HCT116 (cell line): Measurements from ENCODE around the gene SUSD3. TPM values are rescaled to one million over a fixed set of nuclear protein-coding genes. Genes with fewer than 3 reads are reported as not detected.

Source experiments
- ATAC-seq: fragments of 200-7000 bp; cut with Tn5 transposase; 2 replicates; pipeline ENCODE4 v1.9.1; 2020; ENCODE audit warnings: mild to moderate bottlenecking, moderate library complexity
- BruUV-seq: library from RNA; stranded (reverse); fragments of 400-500 nt; replicated peaks from 2 replicates; lab custom pipeline; 2021; lab: Mats Ljungman, UMichigan
- CTCF ChIA-PET: fragments of 300-600 bp; sonication (Branson Sonifier 250); formaldehyde crosslinking; loops from one replicate; lab custom pipeline; 2021; ENCODE audit warnings: antibody characterized with exemption; lab: Charles Lee
- POLR2A ChIA-PET: fragments of 300-600, 350-600 bp; sonication (Branson Sonifier 250); formaldehyde crosslinking; loops from one replicate; lab custom pipeline; 2021; ENCODE audit warnings: antibody characterized with exemption; lab: Charles Lee
- RAD21 ChIA-PET, 2 experiments: fragments of 300-600 bp; sonication (Branson Sonifier 250); formaldehyde crosslinking; loops; one replicate each; lab custom pipeline; 2023; ENCODE audit warnings: low total read pairs in 2 of 2; ENCODE audit not compliant: uncharacterized antibody in 2 of 2, unreplicated experiment in 2 of 2, low non-redundant PET in 1 of 2; lab: Charles Lee
- DNase-seq: peaks from one replicate; pipeline ENCODE4 v3.0.0-alpha.2; 2010; ENCODE audit warnings: low read depth, low spot score
- H2AFZ ChIP-seq: fragments of 200-600 bp; shearing (Covaris generic), sonication (generic); 2 replicates; pipeline ENCODE4 v1.6.1; 2017; ENCODE audit warnings: low read depth, mixed run types, mixed read lengths, antibody characterized with exemption, low read length; ENCODE audit not compliant: poor library complexity, severe bottlenecking
- H3K27ac ChIP-seq: 2 replicates; pipeline ENCODE4 v1.5.1; 2012; ENCODE audit warnings: low read depth, low read length
- H3K27me3 ChIP-seq: fragments of 200-600 bp; sonication (generic); 2 replicates; pipeline ENCODE4 v1.6.1; 2016; ENCODE audit warnings: mixed run types, low read length, mixed read lengths; ENCODE audit not compliant: insufficient read depth
- H3K36me3 ChIP-seq, 2 experiments: fragments of 200-500 bp in 1 of 2; fragments of 200-600 bp in 1 of 2; sonication (Bioruptor generic) in 1 of 2; sonication (generic) in 1 of 2; 2 replicates each; pipeline versions ENCODE4 v1.5.1 to v1.6.1; 2014 to 2016; ENCODE audit warnings: low read length in 2 of 2, inconsistent platforms in 1 of 2, mixed read lengths in 1 of 2, mixed run types in 1 of 2; ENCODE audit not compliant: insufficient read depth in 2 of 2, control insufficient read depth in 1 of 2
- H3K4me1 ChIP-seq, 2 experiments: fragments of 200-600 bp in 1 of 2; sonication (generic) in 1 of 2; 2 replicates each; pipeline versions ENCODE4 v1.5.1 to v1.6.1; 2012 to 2017; ENCODE audit warnings: low read length in 2 of 2, inconsistent platforms in 1 of 2, mild to moderate bottlenecking in 1 of 2, mixed read lengths in 1 of 2, mixed run types in 1 of 2, moderate library complexity in 1 of 2; ENCODE audit not compliant: insufficient read depth in 2 of 2, control insufficient read depth in 1 of 2
- H3K4me2 ChIP-seq: fragments of 200-600 bp; sonication (generic); 2 replicates; pipeline ENCODE4 v1.6.1; 2017; ENCODE audit warnings: mixed run types, low read length, mixed read lengths
- H3K4me3 ChIP-seq, 2 experiments: fragments of 200-600 bp in 1 of 2; sonication (generic) in 1 of 2; replicated peaks in 1 of 2; 2 replicates each; pipeline ENCODE4 v1.5.1; 2011 to 2016; ENCODE audit warnings: low read length in 2 of 2, control low read depth in 1 of 2, low read depth in 1 of 2, mild to moderate bottlenecking in 1 of 2, mixed read lengths in 1 of 2, mixed run types in 1 of 2
- H3K79me2 ChIP-seq: fragments of 200-600 bp; sonication (generic); 2 replicates; pipeline ENCODE4 v1.6.1; 2017; ENCODE audit warnings: mild to moderate bottlenecking, mixed run types, low read length, moderate library complexity, mixed read lengths; ENCODE audit not compliant: insufficient read depth
- H3K9ac ChIP-seq: fragments of 200-600 bp; sonication (generic); 2 replicates; pipeline ENCODE4 v1.6.1; 2016; ENCODE audit warnings: low read length, mixed read lengths
- H3K9me2 ChIP-seq: fragments of 200-600 bp; sonication (generic), shearing (Covaris generic); 2 replicates; pipeline ENCODE4 v1.6.1; 2017; ENCODE audit warnings: mixed run types, mild to moderate bottlenecking, moderate library complexity; ENCODE audit not compliant: insufficient read depth
- H3K9me3 ChIP-seq, 2 experiments: fragments of 200-500 bp in 1 of 2; fragments of 200-600 bp in 1 of 2; sonication (Bioruptor generic) in 1 of 2; sonication (generic) in 1 of 2; 2 replicates each; pipeline ENCODE4 v1.6.1; 2014 to 2017; ENCODE audit warnings: low read length in 2 of 2, mixed read lengths in 2 of 2, inconsistent platforms in 1 of 2, low read depth in 1 of 2, mild to moderate bottlenecking in 1 of 2, mixed run types in 1 of 2, moderate library complexity in 1 of 2; ENCODE audit not compliant: control insufficient read depth in 1 of 2, insufficient read depth in 1 of 2
- H4K20me1 ChIP-seq: fragments of 200-600 bp; sonication (generic), shearing (Covaris generic); 2 replicates; pipeline ENCODE4 v1.6.1; 2017; ENCODE audit warnings: mixed run types, mild to moderate bottlenecking, moderate library complexity; ENCODE audit not compliant: insufficient read depth
- POLR2A ChIP-seq: IDR thresholded peaks from 2 replicates; pipeline ENCODE4 v1.7.0; 2011; ENCODE audit warnings: borderline replicate concordance; ENCODE audit not compliant: insufficient read depth, insufficient read length; ENCODE audit errors: extremely low read depth
- POLR2AphosphoS5 ChIP-seq: IDR thresholded peaks from 2 replicates; pipeline ENCODE4 v1.6.1; 2011; ENCODE audit warnings: mild to moderate bottlenecking, low read depth, low read length, moderate library complexity
- RAD21 ChIP-seq: IDR thresholded peaks from 2 replicates; pipeline ENCODE4 v1.6.1; 2012; ENCODE audit warnings: low read depth, mild to moderate bottlenecking
- TCF7L2 ChIP-seq: IDR thresholded peaks from 2 replicates; pipeline ENCODE4 v1.7.0; 2011; ENCODE audit warnings: borderline replicate concordance, inconsistent platforms; ENCODE audit not compliant: insufficient read depth, insufficient read length; ENCODE audit errors: extremely low read depth
- YY1 ChIP-seq: IDR thresholded peaks from 2 replicates; pipeline ENCODE4 v1.6.1; 2011; ENCODE audit warnings: low read length, low read depth, moderate library complexity, mild to moderate bottlenecking; ENCODE audit not compliant: insufficient replicate concordance; ENCODE audit errors: extremely low read depth
- ZNF274 ChIP-seq: fragments of 200-500 bp; sonication (Bioruptor generic); IDR thresholded peaks from 2 replicates; pipeline ENCODE4 v1.6.1; 2014; ENCODE audit warnings: mild to moderate bottlenecking, low read depth, low read length, inconsistent platforms
- intact Hi-C: fragments of 100-400 bp; cut with micrococcal nuclease; formaldehyde crosslinking; loops from 2 replicates; pipeline ENCODE4 v1.10.0; 2022
- total RNA-seq: library from RNA; stranded (reverse); gene quantifications from one replicate; pipeline ENCODE4 v1.2.1, GENCODE V29; 2021; ENCODE audit not compliant: unreplicated experiment
- TF ChIP-seq, protein P1 (sequence below): IDR thresholded peaks from 2 replicates; pipeline ENCODE4 v1.6.1; 2012
- TF ChIP-seq, protein P2 (sequence below): IDR thresholded peaks from 2 replicates; pipeline ENCODE4 v1.6.1; 2012
- TF ChIP-seq, protein P3 (sequence below), 3 experiments: fragments of 200-600 bp in 1 of 3; sonication (generic) in 1 of 3; IDR thresholded peaks in 2 of 3; conservative IDR thresholded peaks in 1 of 3; 2 replicates each; pipeline ENCODE4 v1.5.1; 2012 to 2017; ENCODE audit warnings: low read depth in 2 of 3, low read length in 2 of 3, antibody characterized with exemption in 1 of 3, borderline replicate concordance in 1 of 3, control low read depth in 1 of 3, mild to moderate bottlenecking in 1 of 3, mixed read lengths in 1 of 3, mixed run types in 1 of 3, moderate library complexity in 1 of 3; ENCODE audit not compliant: insufficient read depth in 1 of 3

Gene SUSD3
- total RNA-seq, 1 experiment from 2014 or later: 11.3 TPM

DNA sequence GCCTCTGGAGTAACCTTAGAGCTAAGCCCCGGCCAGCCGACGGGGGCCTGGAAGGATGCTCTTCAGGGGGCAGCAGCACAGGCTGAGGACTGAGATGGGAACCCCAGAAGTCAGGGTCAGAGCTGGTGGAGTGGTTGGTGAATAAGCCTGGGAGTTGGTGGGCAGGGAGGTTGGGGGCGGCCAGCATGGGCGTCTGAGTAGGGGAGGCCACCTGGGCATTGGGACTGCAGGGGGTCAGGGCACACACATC lies 61.1 kb downstream of the SUSD3 start:
- peaks cover 13 to 21% of the 10 kb centered on the region in 2 experiments for H3K4me1 ChIP-seq
- H3K36me3 ChIP-seq: no peaks in the 10 kb centered on the region; a peak in 1 of 4 replicates
- ATAC-seq: no peak
- ChIA-PET POLR2A (interaction anchor here (0.9 to 2.1 kb wide), 5 partner anchors 12 to 37 kb away, joined by 3 to 7 read pairs (median 5); partner anchors contain the start of genes CARD19 and NINJ1), RAD21 (interaction anchor here in 1 of 2 experiments (1.2 kb wide), 1 partner anchor 11 kb away, joined by 3 read pairs; no protein-coding TSS in a partner anchor), CTCF (interaction anchor here (1.0 to 3.1 kb wide), 6 partner anchors 11 to 186 kb away, joined by 3 to 35 read pairs (median 4); partner anchors contain the start of gene NINJ1)
- peak overlapping the region; percentile 37; the same call in 1 of the 2 replicates for H3K9ac ChIP-seq
- no peaks in the 10 kb centered on the region for H3K79me2 ChIP-seq
- intact Hi-C loops: no loop called here
- no TSS peak for BruUV-seq
- TF ChIP-seq ZNF274 (no peak), POLR2A (no peak), POLR2AphosphoS5 (no peak), RAD21 (no peak)
- TF ChIP-seq, protein P1, sequence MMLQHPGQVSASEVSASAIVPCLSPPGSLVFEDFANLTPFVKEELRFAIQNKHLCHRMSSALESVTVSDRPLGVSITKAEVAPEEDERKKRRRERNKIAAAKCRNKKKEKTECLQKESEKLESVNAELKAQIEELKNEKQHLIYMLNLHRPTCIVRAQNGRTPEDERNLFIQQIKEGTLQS: no peak
- H3K27ac ChIP-seq: peak overlapping the region; percentile 82
- peak overlapping the region; percentile 59 for H3K4me2 ChIP-seq
- H3K27me3 ChIP-seq: no peaks in the 10 kb centered on the region
- H4K20me1 ChIP-seq: no peaks in the 10 kb centered on the region
- no peaks in the 10 kb centered on the region for H3K9me2 ChIP-seq
- no peak overlapping the region for H2AFZ ChIP-seq
- no peak overlapping the region for H3K4me3 ChIP-seq
- no peaks in the 10 kb centered on the region for H3K9me3 ChIP-seq
- no peak for DNase-seq

DNA sequence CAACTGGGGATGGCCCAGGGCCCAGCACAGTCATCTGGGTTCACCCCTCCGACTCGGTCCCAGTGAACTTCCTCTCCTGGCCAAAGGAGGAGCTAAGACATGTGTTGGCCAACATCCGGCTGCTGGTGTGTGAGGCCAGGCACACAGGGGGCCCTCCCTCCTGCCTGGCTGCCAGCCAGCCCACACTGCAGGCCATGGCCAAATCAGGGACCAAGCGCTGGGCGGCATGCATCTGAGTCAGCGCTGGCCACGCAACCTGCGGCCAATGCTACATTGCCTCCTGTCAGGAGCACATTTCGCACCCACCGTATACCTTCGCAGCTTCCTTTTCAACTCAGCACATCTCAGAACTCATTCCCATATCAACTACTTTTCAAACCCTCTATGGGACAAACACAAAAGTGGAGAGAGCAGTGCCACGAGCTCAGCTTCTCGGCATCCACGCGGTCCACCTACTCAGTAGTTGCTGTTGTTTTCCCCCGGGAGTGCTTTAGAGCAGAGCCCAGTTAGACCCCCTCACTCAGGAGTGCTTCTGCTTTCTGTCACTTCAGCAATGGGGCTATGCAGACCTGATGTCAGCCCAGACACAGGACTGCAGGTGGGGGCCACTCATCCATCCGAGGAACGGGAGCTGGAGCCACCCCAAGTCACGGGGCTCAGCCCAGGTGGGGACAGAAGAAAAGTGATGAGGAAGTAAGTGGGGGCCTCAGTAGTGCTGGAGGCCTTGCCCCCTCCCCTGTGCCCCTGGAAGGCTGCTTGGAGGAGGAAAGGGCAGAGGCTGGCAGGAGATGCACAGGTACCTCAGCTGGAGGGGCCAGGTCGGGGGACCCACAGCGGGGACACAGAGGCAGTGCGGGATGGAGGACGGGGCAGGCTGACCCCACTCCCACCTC lies 61.7 kb downstream of the SUSD3 start:
- ChIA-PET CTCF (interaction anchor here (1.0 to 3.1 kb wide), 7 partner anchors 12 to 185 kb away, joined by 3 to 35 read pairs (median 4); partner anchors contain the start of gene NINJ1), RAD21 (interaction anchor here in 1 of 2 experiments (1.2 kb wide), 1 partner anchor 11 kb away, joined by 3 read pairs; no protein-coding TSS in a partner anchor), POLR2A (interaction anchor here (0.7 to 2.1 kb wide), 6 partner anchors 11 to 43 kb away, joined by 3 to 7 read pairs (median 5); partner anchors contain the start of genes CARD19 and NINJ1)
- BruUV-seq: TSS peak; percentile 27
- H2AFZ ChIP-seq: no peak overlapping the region
- H4K20me1 ChIP-seq: no peaks in the 10 kb centered on the region
- H3K79me2 ChIP-seq: no peaks in the 10 kb centered on the region
- H3K4me2 ChIP-seq: peak overlapping the region; percentile 59
- H3K9me3 ChIP-seq: no peaks in the 10 kb centered on the region
- peaks cover 13 to 19% of the 10 kb centered on the region in 2 experiments for H3K4me1 ChIP-seq
- peak overlapping the region; percentile 37 for H3K9ac ChIP-seq
- intact Hi-C loops: no loop called here
- no peaks in the 10 kb centered on the region for H3K27me3 ChIP-seq
- peak overlapping the region; percentile 82 for H3K27ac ChIP-seq
- TF ChIP-seq, protein P2, sequence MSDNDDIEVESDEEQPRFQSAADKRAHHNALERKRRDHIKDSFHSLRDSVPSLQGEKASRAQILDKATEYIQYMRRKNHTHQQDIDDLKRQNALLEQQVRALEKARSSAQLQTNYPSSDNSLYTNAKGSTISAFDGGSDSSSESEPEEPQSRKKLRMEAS: peak; percentile 97
- no peak for TF ChIP-seq ZNF274
- TF ChIP-seq TCF7L2: peak; percentile 80
- TF ChIP-seq, protein P3, sequence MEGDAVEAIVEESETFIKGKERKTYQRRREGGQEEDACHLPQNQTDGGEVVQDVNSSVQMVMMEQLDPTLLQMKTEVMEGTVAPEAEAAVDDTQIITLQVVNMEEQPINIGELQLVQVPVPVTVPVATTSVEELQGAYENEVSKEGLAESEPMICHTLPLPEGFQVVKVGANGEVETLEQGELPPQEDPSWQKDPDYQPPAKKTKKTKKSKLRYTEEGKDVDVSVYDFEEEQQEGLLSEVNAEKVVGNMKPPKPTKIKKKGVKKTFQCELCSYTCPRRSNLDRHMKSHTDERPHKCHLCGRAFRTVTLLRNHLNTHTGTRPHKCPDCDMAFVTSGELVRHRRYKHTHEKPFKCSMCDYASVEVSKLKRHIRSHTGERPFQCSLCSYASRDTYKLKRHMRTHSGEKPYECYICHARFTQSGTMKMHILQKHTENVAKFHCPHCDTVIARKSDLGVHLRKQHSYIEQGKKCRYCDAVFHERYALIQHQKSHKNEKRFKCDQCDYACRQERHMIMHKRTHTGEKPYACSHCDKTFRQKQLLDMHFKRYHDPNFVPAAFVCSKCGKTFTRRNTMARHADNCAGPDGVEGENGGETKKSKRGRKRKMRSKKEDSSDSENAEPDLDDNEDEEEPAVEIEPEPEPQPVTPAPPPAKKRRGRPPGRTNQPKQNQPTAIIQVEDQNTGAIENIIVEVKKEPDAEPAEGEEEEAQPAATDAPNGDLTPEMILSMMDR (IDR thresholded peaks at IDR 0.05 in 2 of 3, conservative IDR thresholded peaks at IDR 0.05 in 1 of 3; ENCODE audit: borderline replicate concordance in 1 of 3, insufficient read depth in 1 of 3, low read depth in 2 of 3, low read length in 2 of 3): peak in 2 of 3 experiments; percentile 25 to 45; a peak in 3 of 6 replicates
- TF ChIP-seq POLR2AphosphoS5: peak; percentile 89
- no peak for TF ChIP-seq YY1
- no peaks in the 10 kb centered on the region; a peak in 1 of 4 replicates for H3K36me3 ChIP-seq
- ATAC-seq (peak; percentile 94), DNase-seq (peak; percentile 83)
- H3K9me2 ChIP-seq: no peaks in the 10 kb centered on the region
- H3K4me3 ChIP-seq: no peak overlapping the region
